GM19239 (cell line): ENCODE data around the gene PRKG1.

ENCODE experiments used
- DNase-seq: peaks from one replicate; pipeline ENCODE4 v3.0.0; 2011; ENCODE audit warnings: low spot score; ENCODE audit not compliant: insufficient read length
- FAIRE-seq: peaks from 2 replicates; lab custom pipeline; 2011; peaks lifted over from hg19 to GRCh38; lab: Jason Lieb, UNC

PRKG1 gene

GRCh38 chr10:51074238-51075028, at the start of gene PRKG1:
TSS of gene PRKG1 (plus strand) at chr10:51074487.
- DNase-seq = no peak

GRCh38 chr10:51028420-51028819, 45.9 kb upstream of the PRKG1 start:
- FAIRE-seq (no peak), DNase-seq (no peak)

More at GRCh38 chr10:51074238-51075028, at the start of gene PRKG1:
- no peak for FAIRE-seq

- no peak for DNase-seq
- no peak for FAIRE-seq
Observed at GRCh38 chr10:51029172-51029641, 45.1 kb upstream of the PRKG1 start.

GRCh38 chr10:51030480-51030879, 43.8 kb upstream of the PRKG1 start:
- no peak for DNase-seq
- no peak for FAIRE-seq

GRCh38 chr10:51031950-51032349, 42.3 kb upstream of the PRKG1 start:
- DNase-seq (no peak), FAIRE-seq (no peak)

- no peak for DNase-seq
- no peak for FAIRE-seq
Observed at GRCh38 chr10:51034769-51035168, 39.5 kb upstream of the PRKG1 start.

GRCh38 chr10:51035344-51035743, 38.9 kb upstream of the PRKG1 start:
- no peak for DNase-seq
- FAIRE-seq = no peak

GRCh38 chr10:51045871-51046270, 28.4 kb upstream of the PRKG1 start:
- FAIRE-seq (no peak), DNase-seq (no peak)

- FAIRE-seq = no peak
- no peak for DNase-seq
Observed at GRCh38 chr10:51046654-51047053, 27.6 kb upstream of the PRKG1 start.

- DNase-seq = no peak
- no peak for FAIRE-seq
Observed at GRCh38 chr10:51047857-51048256, 26.4 kb upstream of the PRKG1 start.

- no peak for FAIRE-seq
- DNase-seq = no peak
Observed at GRCh38 chr10:51048792-51049191, 25.5 kb upstream of the PRKG1 start.

GRCh38 chr10:51052163-51052562, 22.1 kb upstream of the PRKG1 start:
- FAIRE-seq (no peak), DNase-seq (no peak)

GRCh38 chr10:51057925-51058324, 16.4 kb upstream of the PRKG1 start:
- no peak for DNase-seq
- FAIRE-seq = no peak

GRCh38 chr10:51063166-51063565, 11.1 kb upstream of the PRKG1 start:
- DNase-seq (no peak), FAIRE-seq (no peak)

- no peak for FAIRE-seq
- DNase-seq = no peak
Observed at GRCh38 chr10:51063659-51064535, 10.4 kb upstream of the PRKG1 start.

- no peak for DNase-seq
- no peak for FAIRE-seq
Observed at GRCh38 chr10:51066231-51066630, 8.1 kb upstream of the PRKG1 start.

- DNase-seq (no peak), FAIRE-seq (no peak)
Observed at GRCh38 chr10:51072210-51072609, 2.1 kb upstream of the PRKG1 start.

GRCh38 chr10:51072921-51073434, 1.3 kb upstream of the PRKG1 start:
- FAIRE-seq = no peak
- DNase-seq = no peak

- DNase-seq (no peak), FAIRE-seq (no peak)
Observed at GRCh38 chr10:51073453-51074237, 642 bp upstream of the PRKG1 start.
